GM19099 (cell line): ENCODE results near the gene TYW3.

Experiments
- POLR2A ChIP-seq: IDR thresholded peaks from 3 replicates; pipeline ENCODE4 v1.6.1; 2011; ENCODE audit warnings: low read depth; ENCODE audit not compliant: insufficient read length; ENCODE audit errors: extremely low read depth

Gene TYW3

GRCh38 chr1:74715806-74716205 is 17.1 kb upstream of the TYW3 start:
- no peak for TF ChIP-seq POLR2A

- no peak for TF ChIP-seq POLR2A
These were observed 16.1 kb upstream of the TYW3 start for GRCh38 chr1:74716822-74717221.

- TF ChIP-seq POLR2A = no peak
These were observed 15.3 kb upstream of the TYW3 start for GRCh38 chr1:74717626-74718025.

DNA sequence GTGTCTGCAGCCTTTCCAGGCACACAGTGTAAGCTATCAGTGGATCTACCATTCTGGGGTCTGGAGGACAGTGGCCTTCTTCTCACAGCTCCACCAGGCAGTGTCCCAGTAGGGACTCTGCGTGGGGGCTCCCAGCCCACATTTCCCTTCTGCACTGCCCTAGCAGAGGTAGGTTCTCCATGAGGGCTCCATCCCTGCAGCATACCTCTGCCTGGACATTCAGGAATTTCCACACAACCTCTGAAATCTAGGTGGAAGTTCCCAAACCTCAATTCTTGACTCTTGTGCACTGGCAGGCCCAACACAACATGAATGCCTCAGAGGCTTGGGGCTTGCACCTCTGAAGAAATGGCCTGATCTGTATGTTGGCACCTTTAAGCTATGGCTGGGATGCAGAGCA is 6.9 kb upstream of the TYW3 start:
- TF ChIP-seq POLR2A = no peak

DNA sequence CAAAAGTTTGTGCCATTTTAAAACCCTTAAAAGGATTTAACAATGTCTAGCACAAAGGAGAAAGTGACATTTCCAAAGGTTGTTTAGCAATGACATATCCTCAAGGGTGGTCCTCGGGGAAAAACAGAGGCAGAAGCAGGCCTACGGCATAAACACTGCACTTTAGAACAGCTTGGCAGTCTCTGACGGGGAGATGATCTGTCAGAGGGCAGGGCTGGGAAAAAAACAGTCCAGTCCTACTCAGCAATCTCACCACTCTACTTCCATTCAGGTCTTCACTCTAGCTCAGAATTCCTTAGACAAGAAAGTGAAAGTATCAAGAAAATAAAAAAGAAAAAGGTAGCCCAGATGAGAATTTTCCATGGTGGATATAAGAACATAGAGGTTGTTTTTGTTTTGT is 4.2 kb upstream of the TYW3 start:
- TF ChIP-seq POLR2A = no peak

DNA sequence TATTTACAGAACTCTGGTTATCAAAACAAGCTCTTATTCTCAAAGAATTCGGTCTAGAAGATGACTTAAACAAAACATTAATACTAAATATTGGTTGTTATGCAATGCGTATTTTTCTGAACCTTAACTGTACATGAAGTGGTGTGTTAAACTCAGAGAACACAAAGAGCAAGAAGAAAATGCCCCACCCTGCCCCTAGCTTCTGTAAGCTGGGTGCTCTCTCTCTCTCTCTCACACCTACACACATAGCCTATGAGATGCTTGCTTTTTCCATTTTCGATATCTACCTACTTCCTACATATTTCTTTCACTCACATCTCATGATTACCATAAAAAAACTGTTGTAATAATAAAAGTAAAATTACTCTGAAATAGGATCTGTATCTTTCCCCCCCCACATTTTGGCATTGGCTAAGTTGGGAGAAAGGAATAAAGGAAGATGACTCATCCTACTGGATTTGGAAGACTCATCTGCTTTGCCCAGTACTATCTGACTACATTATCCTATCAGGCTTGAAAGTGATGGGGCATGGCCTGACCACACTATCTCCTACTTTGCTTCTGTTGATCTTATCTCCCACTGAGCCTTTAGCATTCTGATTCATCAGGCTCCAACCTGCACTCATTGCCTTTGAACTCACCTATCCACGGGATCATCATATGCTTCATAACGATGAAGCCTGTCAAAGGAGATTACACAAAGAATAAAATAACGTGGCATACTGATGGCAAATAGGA is 3.0 kb upstream of the TYW3 start:
- TF ChIP-seq POLR2A = no peak

- TF ChIP-seq POLR2A = peak; percentile 29
These were observed 1.4 kb upstream of the TYW3 start for GRCh38 chr1:74731399-74732052.

- no peak for TF ChIP-seq POLR2A
These were observed 892 bp downstream of the TYW3 start for GRCh38 chr1:74733604-74734484.

DNA sequence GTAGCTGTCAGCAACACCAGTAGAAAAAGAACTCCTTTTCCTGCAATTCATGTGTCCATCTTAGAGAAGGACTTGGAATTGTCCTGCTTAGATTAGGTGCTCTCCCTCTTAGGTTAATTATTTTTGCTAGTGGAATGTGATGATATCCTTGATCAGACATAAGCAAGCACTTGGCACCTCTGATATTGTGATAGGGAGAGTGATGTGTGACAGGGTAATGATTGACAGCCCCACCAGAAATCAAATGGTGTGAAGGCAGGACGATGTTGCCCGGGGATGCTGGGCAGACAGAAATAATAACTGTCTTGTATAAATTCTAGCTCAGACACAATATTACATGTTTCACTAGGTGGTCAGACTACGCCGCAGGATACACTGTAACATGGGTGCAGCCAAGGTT is 4.4 kb downstream of the TYW3 start:
- no peak for TF ChIP-seq POLR2A

- no peak for TF ChIP-seq POLR2A
These were observed 16.0 kb downstream of the TYW3 start for GRCh38 chr1:74748960-74749359.

DNA sequence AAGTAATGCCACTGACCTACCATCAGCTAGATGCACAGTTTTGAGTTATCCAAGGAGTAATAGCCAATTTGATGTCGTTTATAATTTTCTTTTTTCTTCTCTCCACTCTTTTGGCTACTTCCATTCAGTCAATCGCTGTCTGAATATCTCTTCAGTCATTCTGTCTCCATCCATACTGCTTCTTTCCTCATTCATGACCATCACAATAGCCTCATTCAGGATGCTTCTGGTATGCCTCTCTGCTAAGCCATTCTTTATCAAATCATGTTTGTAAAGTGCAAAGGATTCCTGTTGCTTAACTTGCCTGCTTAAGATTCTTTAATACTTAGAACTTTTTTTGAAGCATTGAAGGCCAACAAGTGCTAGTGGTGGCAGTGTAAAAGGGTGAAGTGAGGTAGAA is 20.2 kb downstream of the TYW3 start:
- TF ChIP-seq POLR2A = no peak

- no peak for TF ChIP-seq POLR2A
These were observed 22.5 kb downstream of the TYW3 start for GRCh38 chr1:74755475-74755874.

DNA sequence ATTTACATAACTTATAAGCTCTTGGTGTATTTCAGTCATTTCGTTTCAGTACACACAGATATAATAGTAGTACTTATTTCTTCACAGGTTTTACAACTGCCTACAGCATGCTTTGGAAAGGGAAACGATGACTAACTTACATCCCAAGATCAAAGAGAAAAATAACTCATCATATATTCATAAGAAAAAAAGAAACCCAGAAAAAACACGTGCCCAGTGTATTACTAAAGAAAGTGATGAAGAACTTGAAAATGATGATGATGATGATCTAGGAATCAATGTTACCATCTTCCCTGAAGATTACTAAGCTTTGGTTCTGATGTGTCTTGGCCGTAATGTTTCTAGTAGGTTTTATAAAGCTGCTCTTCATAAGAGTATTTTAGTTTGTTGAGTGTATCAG is 30.9 kb downstream of the TYW3 start:
- no peak for TF ChIP-seq POLR2A

DNA sequence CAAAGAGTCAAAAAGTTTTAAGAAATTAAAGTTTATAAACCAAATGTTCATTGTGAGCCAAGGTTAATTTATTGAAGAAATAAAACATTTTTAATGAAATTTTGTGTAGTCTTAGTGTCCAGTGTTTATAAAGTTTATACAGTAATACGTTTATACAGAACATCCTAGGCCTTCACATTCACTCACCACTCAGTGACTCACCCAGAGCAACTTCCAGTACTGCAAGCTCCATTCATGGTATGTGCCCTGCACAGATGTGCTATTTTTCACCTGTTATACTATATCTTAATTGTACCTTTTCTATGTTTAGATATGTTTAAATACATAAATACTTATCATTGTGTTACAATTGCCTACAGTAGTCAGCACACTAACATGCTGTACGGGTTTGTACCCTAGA is 33.6 kb downstream of the TYW3 start:
- no peak for TF ChIP-seq POLR2A

GRCh38 chr1:74767490-74767889 is 34.5 kb downstream of the TYW3 start:
- TF ChIP-seq POLR2A = no peak
